HepG2 (cell line): ENCODE results near the gene ADAD2. TPM values are rescaled to one million over a fixed set of nuclear protein-coding genes. Genes with fewer than 3 reads are reported as not detected.
A peak's percentile ranks its signal among the peaks of the same experiment; 100 is the strongest.

ENCODE experiments used
- ATRX ChIP-seq: sonication (generic); formaldehyde crosslinking; IDR thresholded peaks from 2 replicates; pipeline ENCODE4 v1.4.0; 2020; ENCODE audit warnings: missing genetic modification reagents, borderline replicate concordance
- CBX5 ChIP-seq: sonication (generic); formaldehyde crosslinking; IDR thresholded peaks from 2 replicates; pipeline ENCODE4 v1.4.0; 2020; ENCODE audit warnings: missing genetic modification reagents, borderline replicate concordance
- DRAP1 ChIP-seq: IDR thresholded peaks from 2 replicates; pipeline ENCODE4 v1.6.1; 2016; ENCODE audit warnings: missing genetic modification reagents, missing compliant biosample characterization
- GLMP ChIP-seq: sonication (generic); formaldehyde crosslinking; IDR thresholded peaks from 2 replicates; pipeline ENCODE4 v1.9.0; 2021; ENCODE audit warnings: missing genetic modification reagents, mild to moderate bottlenecking, borderline replicate concordance
- HNRNPUL1 ChIP-seq: fragments of 200-400 bp; formaldehyde crosslinking; IDR thresholded peaks from 2 replicates; pipeline ENCODE4 v1.6.1; 2017; ENCODE audit warnings: low read depth, mild to moderate bottlenecking, low read length, moderate library complexity
- KMT2A ChIP-seq: sonication (generic); formaldehyde crosslinking; IDR thresholded peaks from 2 replicates; pipeline ENCODE4 v1.4.0; 2020; ENCODE audit warnings: missing genetic modification reagents
- MAFG ChIP-seq: sonication (generic); formaldehyde crosslinking; IDR thresholded peaks from 2 replicates; pipeline ENCODE4 v1.5.1; 2020; ENCODE audit warnings: mild to moderate bottlenecking, missing genetic modification reagents
- REL ChIP-seq: sonication (generic); formaldehyde crosslinking; conservative IDR thresholded peaks from 2 replicates; pipeline ENCODE4 v1.8.0; 2022; ENCODE audit warnings: mild to moderate bottlenecking, missing genetic modification reagents, moderate library complexity
- RFXANK ChIP-seq: IDR thresholded peaks from 2 replicates; pipeline ENCODE4 v1.6.1; 2016
- ZBTB2 ChIP-seq: sonication (generic); formaldehyde crosslinking; IDR thresholded peaks from 2 replicates; pipeline ENCODE4 v1.8.0; 2022; ENCODE audit warnings: low read depth, missing genetic modification reagents
- ZBTB4 ChIP-seq: sonication (generic); formaldehyde crosslinking; IDR thresholded peaks from 2 replicates; pipeline ENCODE4 v1.4.0; 2020; ENCODE audit warnings: missing genetic modification reagents, mild to moderate bottlenecking, borderline replicate concordance
- ZBTB7A ChIP-seq: sonication (generic); formaldehyde crosslinking; IDR thresholded peaks from 2 replicates; pipeline ENCODE4 v1.8.0; 2022; ENCODE audit warnings: mild to moderate bottlenecking, missing genetic modification reagents
- ZNF121 ChIP-seq: sonication (generic); formaldehyde crosslinking; IDR thresholded peaks from 2 replicates; pipeline ENCODE4 v1.5.0; 2020; ENCODE audit warnings: mild to moderate bottlenecking, missing genetic modification reagents
- ZNF329 ChIP-seq: sonication (generic); formaldehyde crosslinking; IDR thresholded peaks from 2 replicates; pipeline ENCODE4 v1.9.0; 2021; ENCODE audit warnings: low read depth, mild to moderate bottlenecking, missing genetic modification reagents
- ZNF546 ChIP-seq: sonication (generic); formaldehyde crosslinking; conservative IDR thresholded peaks from 2 replicates; pipeline ENCODE4 v1.8.1; 2023; ENCODE audit warnings: mild to moderate bottlenecking, missing genetic modification reagents
- ZNF644 ChIP-seq: IDR thresholded peaks from 2 replicates; pipeline ENCODE4 v1.6.1; 2016; ENCODE audit warnings: low read depth
- ZNF770 ChIP-seq: sonication (generic); formaldehyde crosslinking; IDR thresholded peaks from 2 replicates; pipeline ENCODE4 v1.5.0; 2020; ENCODE audit warnings: mild to moderate bottlenecking, missing genetic modification reagents
- ZSCAN25 ChIP-seq: sonication (generic); formaldehyde crosslinking; IDR thresholded peaks from 2 replicates; pipeline ENCODE4 v1.8.0; 2022; ENCODE audit warnings: mild to moderate bottlenecking, missing genetic modification reagents
- polyA plus RNA-seq, 8 experiments: library from polyadenylated mRNA; depleted of rRNA in 3 of 8; stranded (reverse) in 7 of 8; unstranded in 1 of 8; fragments of >200 nt; fragmentation: Illumina TruSeq in 4 of 8; extraction: Trizol in 4 of 8; gene quantifications; 2 replicates each; pipeline versions ENCODE4 v1.2.1 to v1.2.3, GENCODE V29; 2011 to 2016; ENCODE audit warnings: low read depth in 4 of 8, missing spikeins in 1 of 8, mixed read lengths in 1 of 8; ENCODE audit not compliant: insufficient read depth in 1 of 8
- total RNA-seq, 5 experiments: library from RNA; depleted of rRNA; stranded (reverse); fragments of >200 nt; fragmentation: Illumina TruSeq; extraction: Trizol; gene quantifications; 2 replicates each; pipeline ENCODE4 v1.2.3, GENCODE V29; 2016; ENCODE audit warnings: low read depth in 1 of 5

Gene ADAD2
- total and polyA plus RNA-seq, 2 of the 13 experiments (the other 11 are each of a cell fraction or from before 2014, with no cell fraction given): not detected

- TF ChIP-seq ZNF770 (CRISPR knock-in tag) (peak; percentile 28; the same call in 1 of the 2 replicates), ATRX (CRISPR knock-in tag) (no peak), DRAP1 (no peak), ZBTB7A (CRISPR knock-in tag) (no peak), ZNF546 (CRISPR knock-in tag) (no peak), RFXANK (CRISPR knock-in tag) (no peak), ZSCAN25 (CRISPR knock-in tag) (no peak), REL (CRISPR knock-in tag) (no peak), ZNF644 (CRISPR knock-in tag) (no peak), CBX5 (CRISPR knock-in tag) (no peak), ZBTB2 (CRISPR knock-in tag) (peak; percentile 58), HNRNPUL1 (no peak), MAFG (no peak), KMT2A (no peak), ZNF329 (CRISPR knock-in tag) (peak; percentile 93), ZBTB4 (CRISPR knock-in tag) (no peak; the same call in 1 of the 2 replicates), GLMP (CRISPR knock-in tag) (no peak), ZNF121 (CRISPR knock-in tag) (peak; percentile 26; the same call in 1 of the 2 replicates)
Measured at GRCh38 chr16:84144859-84145639, 45.9 kb upstream of the ADAD2 start, which contains the start of the genes DNAAF1 and HSDL1 (continued).
